Naive B cell (primary cell): ENCODE results near the gene FERMT3. TPM values are rescaled to one million over a fixed set of nuclear protein-coding genes. Genes with fewer than 3 reads are reported as not detected.

Source experiments
- ATAC-seq, 2 donors: fragments of 150-1000 bp; cut with Tn5 transposase; 2 replicates each; pipeline ENCODE4 v1.10.0; 2021; ENCODE audit warnings: low read depth in 2 of 2, mild to moderate bottlenecking in 2 of 2, moderate library complexity in 2 of 2
- DNase-seq: peaks from one replicate; pipeline ENCODE4 v3.0.0; 2022
- H3K27ac Mint-ChIP-seq, 6 donors: one replicate each; pipeline ENCODE4 v1.8.0; 2020 to 2022; ENCODE audit warnings: mild to moderate bottlenecking in 6 of 6, mixed read lengths in 6 of 6, moderate library complexity in 5 of 6, inconsistent platforms in 2 of 6
- H3K27me3 Mint-ChIP-seq, 3 donors: one replicate each; pipeline ENCODE4 v1.8.0; 2021 to 2022; ENCODE audit warnings: mixed read lengths in 3 of 3, mild to moderate bottlenecking in 1 of 3
- H3K36me3 Mint-ChIP-seq, 2 donors: one replicate each; pipeline ENCODE4 v1.8.0; 2020 to 2022; ENCODE audit warnings: mixed read lengths in 2 of 2, inconsistent platforms in 1 of 2, mild to moderate bottlenecking in 1 of 2
- H3K4me1 Mint-ChIP-seq, 3 donors: one replicate each; pipeline ENCODE4 v1.8.0; 2020 to 2022; ENCODE audit warnings: mixed read lengths in 3 of 3, inconsistent platforms in 1 of 3, mild to moderate bottlenecking in 1 of 3, moderate library complexity in 1 of 3
- H3K4me3 Mint-ChIP-seq, 8 donors: one replicate each; pipeline ENCODE4 v1.8.0; 2020 to 2022; ENCODE audit warnings: mild to moderate bottlenecking in 8 of 8, mixed read lengths in 8 of 8, moderate library complexity in 8 of 8, inconsistent platforms in 2 of 8
- H3K9me3 Mint-ChIP-seq, 7 donors: one replicate each; pipeline ENCODE4 v1.8.0; 2020 to 2022; ENCODE audit warnings: mixed read lengths in 7 of 7, mild to moderate bottlenecking in 5 of 7, inconsistent platforms in 2 of 7, moderate library complexity in 1 of 7
- polyA plus RNA-seq, 6 donors: library from polyadenylated mRNA; unstranded; fragments of 300-500 nt; fragmentation: Illumina TruSeq; gene quantifications; one replicate each; pipeline ENCODE4 v1.2.3, GENCODE V29; 2021; ENCODE audit warnings: low read depth in 6 of 6

The FERMT3 gene
- polyA plus RNA-seq, 6 donors from 2014 or later: 98.6 to 148 (median 118) TPM

- Mint-ChIP-seq H3K4me1 (peaks cover 38 to 65% (median 63%) of the 10 kb centered on the region in 3 donors), H3K27me3 (no peaks in the 10 kb centered on the region), H3K4me3 (peak overlapping the region in 3 of 8 donors; percentile 55 to 91 (median 64)), H3K36me3 (no peaks in the 10 kb centered on the region), H3K27ac (peak overlapping the region in 5 of 6 donors; percentile 32 to 99 (median 54)), H3K9me3 (no peaks in the 10 kb centered on the region)
- no peak for DNase-seq
- no peak for ATAC-seq
These were observed 31.0 kb downstream of the FERMT3 start for GRCh38 chr11:64237484-64237951.

- peak overlapping the region in 4 of 6 donors; percentile 73 to 100 (median 97) for H3K27ac Mint-ChIP-seq
- H3K27me3 Mint-ChIP-seq: no peaks in the 10 kb centered on the region
- no peaks in the 10 kb centered on the region for H3K36me3 Mint-ChIP-seq
- peaks cover 35 to 66% (median 63%) of the 10 kb centered on the region in 3 donors for H3K4me1 Mint-ChIP-seq
- H3K9me3 Mint-ChIP-seq: no peaks in the 10 kb centered on the region
- H3K4me3 Mint-ChIP-seq: peak overlapping the region in 6 of 8 donors; percentile 12 to 91 (median 34)
- ATAC-seq: no peak
- no peak for DNase-seq
These were observed 31.6 kb downstream of the FERMT3 start for GRCh38 chr11:64238076-64238475.

- H3K4me1 Mint-ChIP-seq: peaks cover 36 to 69% (median 63%) of the 10 kb centered on the region in 3 donors
- H3K27ac Mint-ChIP-seq: peak overlapping the region; percentile 59 to 100 (median 100)
- H3K27me3 Mint-ChIP-seq: no peaks in the 10 kb centered on the region
- DNase-seq (no peak), ATAC-seq (no peak)
- peak overlapping the region in 4 of 8 donors; percentile 24 to 91 (median 51) for H3K4me3 Mint-ChIP-seq
- no peaks in the 10 kb centered on the region for H3K9me3 Mint-ChIP-seq
- no peaks in the 10 kb centered on the region for H3K36me3 Mint-ChIP-seq
These were observed 32.5 kb downstream of the FERMT3 start for GRCh38 chr11:64238999-64239398.

GRCh38 chr11:64239662-64240434 lies 33.3 kb downstream of the FERMT3 start:
- Mint-ChIP-seq H3K4me3 (peak overlapping the region; percentile 87 to 97 (median 91)), H3K9me3 (no peaks in the 10 kb centered on the region), H3K36me3 (no peaks in the 10 kb centered on the region), H3K27me3 (no peaks in the 10 kb centered on the region), H3K4me1 (peaks cover 36 to 69% (median 67%) of the 10 kb centered on the region in 3 donors), H3K27ac (peak overlapping the region; percentile 99 to 100 (median 100))
- peak; percentile 74 for DNase-seq
- ATAC-seq: peak; percentile 6 to 18

- no peaks in the 10 kb centered on the region for H3K36me3 Mint-ChIP-seq
- no peaks in the 10 kb centered on the region for H3K9me3 Mint-ChIP-seq
- peaks cover 30 to 69% (median 68%) of the 10 kb centered on the region in 3 donors for H3K4me1 Mint-ChIP-seq
- peak within 1 kb of the TSS; percentile 99 to 100 (median 100) for H3K27ac Mint-ChIP-seq
- H3K4me3 Mint-ChIP-seq: peak within 1 kb of the TSS; percentile 87 to 97 (median 91)
- ATAC-seq (peak; percentile 63 to 65), DNase-seq (peak; percentile 99)
- no peaks in the 10 kb centered on the region for H3K27me3 Mint-ChIP-seq
These were observed 34.1 kb downstream of the FERMT3 start, which contains the start of gene FKBP2 for GRCh38 chr11:64240435-64241240. Gene FKBP2 (plus strand): TSS chr11:64241095. CDS start chr11:64242388, 1,293 bp downstream.

GRCh38 chr11:64241241-64241490 lies 34.6 kb downstream of the FERMT3 start:
- Mint-ChIP-seq H3K36me3 (no peaks in the 10 kb centered on the region), H3K27me3 (no peaks in the 10 kb centered on the region), H3K4me1 (peaks cover 34 to 70% (median 70%) of the 10 kb centered on the region in 3 donors), H3K9me3 (no peaks in the 10 kb centered on the region), H3K27ac (peak overlapping the region; percentile 99 to 100 (median 100)), H3K4me3 (peak overlapping the region; percentile 87 to 97 (median 91))
- ATAC-seq: peak; percentile 70 to 75
- peak; percentile 100 for DNase-seq

- peak overlapping the region; percentile 99 to 100 (median 100) for H3K27ac Mint-ChIP-seq
- H3K4me3 Mint-ChIP-seq: peak overlapping the region; percentile 87 to 97 (median 91)
- no peaks in the 10 kb centered on the region for H3K27me3 Mint-ChIP-seq
- H3K36me3 Mint-ChIP-seq: no peaks in the 10 kb centered on the region
- DNase-seq: no peak
- H3K9me3 Mint-ChIP-seq: no peaks in the 10 kb centered on the region
- no peak for ATAC-seq
- peaks cover 36 to 72% (median 69%) of the 10 kb centered on the region in 3 donors for H3K4me1 Mint-ChIP-seq
These were observed 35.2 kb downstream of the FERMT3 start for GRCh38 chr11:64241491-64242374.

GRCh38 chr11:64243236-64243854 lies 36.8 kb downstream of the FERMT3 start:
- Mint-ChIP-seq H3K9me3 (no peaks in the 10 kb centered on the region), H3K36me3 (no peaks in the 10 kb centered on the region), H3K4me3 (peak overlapping the region; percentile 55 to 95 (median 84)), H3K27ac (peak overlapping the region in 3 of 6 donors; percentile 40 to 64 (median 44)), H3K27me3 (no peaks in the 10 kb centered on the region), H3K4me1 (peaks cover 43 to 75% (median 64%) of the 10 kb centered on the region in 3 donors)
- no peak for DNase-seq
- no peak for ATAC-seq

- Mint-ChIP-seq H3K27me3 (no peaks in the 10 kb centered on the region), H3K4me3 (peak overlapping the region in 6 of 8 donors; percentile 8 to 91 (median 52)), H3K36me3 (no peaks in the 10 kb centered on the region), H3K4me1 (peaks cover 43 to 73% (median 56%) of the 10 kb centered on the region in 3 donors), H3K9me3 (no peaks in the 10 kb centered on the region), H3K27ac (peak overlapping the region in 3 of 6 donors; percentile 24 to 64 (median 33))
- ATAC-seq (no peak), DNase-seq (no peak)
These were observed 37.6 kb downstream of the FERMT3 start for GRCh38 chr11:64244107-64244506.

GRCh38 chr11:64244966-64245365 lies 38.4 kb downstream of the FERMT3 start:
- Mint-ChIP-seq H3K4me1 (peaks cover 39 to 74% (median 52%) of the 10 kb centered on the region in 3 donors), H3K9me3 (no peaks in the 10 kb centered on the region), H3K27ac (peak overlapping the region in 4 of 6 donors; percentile 57 to 90 (median 76)), H3K36me3 (no peaks in the 10 kb centered on the region), H3K4me3 (peak overlapping the region; percentile 56 to 95 (median 88)), H3K27me3 (no peaks in the 10 kb centered on the region)
- ATAC-seq: no peak
- no peak for DNase-seq

GRCh38 chr11:64245401-64245796 lies 38.9 kb downstream of the FERMT3 start:
- peaks cover 35 to 69% (median 49%) of the 10 kb centered on the region in 3 donors for H3K4me1 Mint-ChIP-seq
- DNase-seq (peak; percentile 48), ATAC-seq (no peak)
- no peaks in the 10 kb centered on the region for H3K9me3 Mint-ChIP-seq
- peak overlapping the region; percentile 80 to 95 (median 92) for H3K27ac Mint-ChIP-seq
- H3K27me3 Mint-ChIP-seq: no peaks in the 10 kb centered on the region
- no peaks in the 10 kb centered on the region for H3K36me3 Mint-ChIP-seq
- H3K4me3 Mint-ChIP-seq: peak overlapping the region; percentile 85 to 95 (median 90)
